AG04449 (cell line): ENCODE results near the gene VAX1.

Experiments
- CTCF ChIA-PET: fragments of 350-600 bp; formaldehyde crosslinking; extraction: SDS; loops from one replicate; lab custom pipeline; 2021; ENCODE audit warnings: antibody characterized with exemption; lab: Yijun Ruan, JAX
- POLR2A ChIA-PET: fragments of 400-600, 350-600 bp; formaldehyde crosslinking; extraction: SDS; loops from one replicate; lab custom pipeline; 2020; ENCODE audit warnings: antibody characterized with exemption, inconsistent platforms; lab: Yijun Ruan, JAX
- DNase-seq: peaks from one replicate; pipeline ENCODE4 v3.0.0-alpha.2; 2010; ENCODE audit warnings: low read depth, low spot score
- H3K4me3 ChIP-seq: 2 replicates; pipeline ENCODE4 v1.5.1; 2011; ENCODE audit warnings: low read depth, mild to moderate bottlenecking, control low read depth, low read length
- CTCF ChIP-seq: IDR thresholded peaks from one replicate; pipeline ENCODE4 v1.5.1; 2011; ENCODE audit warnings: mild to moderate bottlenecking, moderate library complexity, low read length, control low read depth, inconsistent platforms; ENCODE audit not compliant: insufficient read depth; ENCODE audit errors: missing control alignments

VAX1 gene

DNA sequence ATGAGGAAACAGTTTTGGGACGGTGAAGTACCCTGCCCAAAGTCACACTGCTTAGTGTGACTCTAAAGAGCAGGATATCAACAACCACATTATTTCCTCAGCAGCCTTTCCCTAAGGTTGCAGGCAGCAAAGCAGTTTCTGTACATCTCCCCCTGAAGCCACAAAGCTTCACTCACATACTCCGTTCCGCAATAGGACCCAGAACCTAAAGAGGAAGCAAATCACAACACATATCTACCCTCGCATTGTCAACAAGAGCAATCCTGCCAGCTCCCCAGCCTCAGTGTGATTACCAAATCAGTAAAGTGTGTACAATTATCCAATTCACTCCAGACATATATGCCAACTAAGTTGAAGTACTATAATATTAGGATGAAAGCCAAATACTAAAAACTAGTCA is 30.8 kb downstream of the VAX1 start:
- no peak for TF ChIP-seq CTCF
- CTCF ChIA-PET: no interaction called here
- no peak overlapping the region for H3K4me3 ChIP-seq
- POLR2A ChIA-PET: no interaction called here
- no peak for DNase-seq

GRCh38 chr10:117096599-117097201 is 41.4 kb downstream of the VAX1 start:
- DNase-seq: no peak
- no peak overlapping the region for H3K4me3 ChIP-seq
- ChIA-PET POLR2A (no interaction called here), CTCF (no interaction called here)
- TF ChIP-seq CTCF: no peak

GRCh38 chr10:117094856-117095255 is 43.2 kb downstream of the VAX1 start:
- ChIA-PET POLR2A (no interaction called here), CTCF (no interaction called here)
- no peak overlapping the region for H3K4me3 ChIP-seq
- TF ChIP-seq CTCF: no peak
- DNase-seq: no peak

- H3K4me3 ChIP-seq: no peak overlapping the region
- CTCF ChIA-PET: no interaction called here
- POLR2A ChIA-PET: no interaction called here
- TF ChIP-seq CTCF: no peak
- no peak for DNase-seq
Observed at GRCh38 chr10:117092386-117092785, 45.7 kb downstream of the VAX1 start.

GRCh38 chr10:117090834-117091233 is 47.2 kb downstream of the VAX1 start:
- POLR2A ChIA-PET: no interaction called here
- CTCF ChIA-PET: no interaction called here
- DNase-seq: no peak
- TF ChIP-seq CTCF: no peak
- no peak overlapping the region for H3K4me3 ChIP-seq

- TF ChIP-seq CTCF: no peak
- DNase-seq: no peak
- CTCF ChIA-PET: no interaction called here
- no peak overlapping the region for H3K4me3 ChIP-seq
- POLR2A ChIA-PET: no interaction called here
Observed at GRCh38 chr10:117087521-117087920, 50.5 kb downstream of the VAX1 start.
